HL-60 (cell line): Measurements from ENCODE around the gene SLC7A10.

Experiments
- DNase-seq, 2 experiments: peaks; one replicate each; pipeline ENCODE4 v3.0.0-alpha.2; 2010 to 2020; ENCODE audit warnings: low read depth in 1 of 2, low spot score in 1 of 2
- H3K27ac ChIP-seq: fragments of 250-450 bp; sonication (Bioruptor Pico); replicated peaks from 2 replicates; pipeline ENCODE4 v1.5.1; 2020; ENCODE audit warnings: mild to moderate bottlenecking, moderate library complexity
- H3K27me3 ChIP-seq: fragments of 250-450 bp; sonication (Bioruptor Pico); 2 replicates; pipeline ENCODE4 v1.5.1; 2021; ENCODE audit warnings: mild to moderate bottlenecking, moderate library complexity; ENCODE audit not compliant: insufficient read depth, poor library complexity, severe bottlenecking
- H3K4me3 ChIP-seq: replicated peaks from 2 replicates; pipeline ENCODE4 v1.5.1; 2011; ENCODE audit warnings: mild to moderate bottlenecking, control low read depth, low read length; ENCODE audit not compliant: insufficient read depth
- CTCF ChIP-seq: IDR thresholded peaks from one replicate; pipeline ENCODE4 v1.5.1; 2011; ENCODE audit warnings: low read length, control low read depth, inconsistent platforms; ENCODE audit not compliant: insufficient read depth
- GABPA ChIP-seq: IDR thresholded peaks from 2 replicates; pipeline ENCODE4 v1.6.1; 2012; ENCODE audit warnings: low read depth
- POLR2AphosphoS5 ChIP-seq: IDR thresholded peaks from 2 replicates; pipeline ENCODE4 v1.6.1; 2012; ENCODE audit warnings: low read depth
- SPI1 ChIP-seq: IDR thresholded peaks from 2 replicates; pipeline ENCODE4 v1.6.1; 2012; ENCODE audit warnings: low read depth, mild to moderate bottlenecking, borderline replicate concordance
- TF ChIP-seq, protein P1 (sequence below): IDR thresholded peaks from 2 replicates; pipeline ENCODE4 v1.6.1; 2012; ENCODE audit warnings: low read depth; ENCODE audit not compliant: insufficient replicate concordance

SLC7A10 gene

DNA sequence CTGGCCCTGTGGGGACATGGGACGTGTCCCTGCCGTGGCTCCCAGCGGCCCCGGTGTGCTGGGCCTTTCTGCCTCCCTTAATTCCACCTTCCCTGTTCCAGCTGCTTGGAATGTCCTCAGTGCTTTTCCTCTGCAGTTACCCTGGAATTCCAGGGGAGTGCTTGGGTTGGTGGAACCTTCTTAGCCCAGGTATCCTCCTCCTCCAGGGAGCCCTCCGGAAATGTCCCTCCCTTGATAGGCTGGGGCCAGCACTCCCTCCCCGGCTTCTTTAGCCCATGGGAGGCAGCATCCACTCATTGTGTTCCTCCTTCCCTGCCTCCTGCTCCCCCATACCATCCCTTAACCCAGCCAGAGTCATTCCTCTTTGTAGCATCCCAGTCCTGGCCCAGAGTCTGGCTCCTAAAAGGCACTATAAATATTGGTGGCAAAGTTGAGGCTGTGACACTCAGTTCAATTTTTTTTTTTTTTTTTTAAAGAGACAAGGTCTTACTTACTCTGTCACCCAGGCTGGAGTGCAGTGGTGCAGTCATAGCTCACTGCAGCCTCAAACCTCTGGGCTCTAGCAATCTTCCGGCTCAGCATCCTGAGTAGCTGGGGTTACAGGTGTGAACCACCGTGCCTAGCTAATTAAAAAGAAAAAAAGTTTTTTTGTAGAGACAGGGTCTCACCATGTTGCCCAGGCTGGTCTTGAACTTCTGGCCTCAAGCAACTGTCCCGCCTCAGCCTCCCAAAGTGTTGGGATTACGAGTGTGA lies 13.7 kb upstream of the SLC7A10 start:
- H3K27ac ChIP-seq: no peak overlapping the region
- no peak for TF ChIP-seq POLR2AphosphoS5
- no peak overlapping the region for H3K4me3 ChIP-seq
- no peaks in the 10 kb centered on the region for H3K27me3 ChIP-seq
- no peak for DNase-seq

GRCh38 chr19:33238481-33239149 lies 13.0 kb upstream of the SLC7A10 start:
- Histone ChIP-seq H3K27me3 (no peaks in the 10 kb centered on the region), H3K4me3 (no peak overlapping the region), H3K27ac (no peak overlapping the region)
- no peak for DNase-seq
- TF ChIP-seq GABPA (no peak), SPI1 (no peak), POLR2AphosphoS5 (no peak), CTCF (no peak)
- TF ChIP-seq, protein P1, sequence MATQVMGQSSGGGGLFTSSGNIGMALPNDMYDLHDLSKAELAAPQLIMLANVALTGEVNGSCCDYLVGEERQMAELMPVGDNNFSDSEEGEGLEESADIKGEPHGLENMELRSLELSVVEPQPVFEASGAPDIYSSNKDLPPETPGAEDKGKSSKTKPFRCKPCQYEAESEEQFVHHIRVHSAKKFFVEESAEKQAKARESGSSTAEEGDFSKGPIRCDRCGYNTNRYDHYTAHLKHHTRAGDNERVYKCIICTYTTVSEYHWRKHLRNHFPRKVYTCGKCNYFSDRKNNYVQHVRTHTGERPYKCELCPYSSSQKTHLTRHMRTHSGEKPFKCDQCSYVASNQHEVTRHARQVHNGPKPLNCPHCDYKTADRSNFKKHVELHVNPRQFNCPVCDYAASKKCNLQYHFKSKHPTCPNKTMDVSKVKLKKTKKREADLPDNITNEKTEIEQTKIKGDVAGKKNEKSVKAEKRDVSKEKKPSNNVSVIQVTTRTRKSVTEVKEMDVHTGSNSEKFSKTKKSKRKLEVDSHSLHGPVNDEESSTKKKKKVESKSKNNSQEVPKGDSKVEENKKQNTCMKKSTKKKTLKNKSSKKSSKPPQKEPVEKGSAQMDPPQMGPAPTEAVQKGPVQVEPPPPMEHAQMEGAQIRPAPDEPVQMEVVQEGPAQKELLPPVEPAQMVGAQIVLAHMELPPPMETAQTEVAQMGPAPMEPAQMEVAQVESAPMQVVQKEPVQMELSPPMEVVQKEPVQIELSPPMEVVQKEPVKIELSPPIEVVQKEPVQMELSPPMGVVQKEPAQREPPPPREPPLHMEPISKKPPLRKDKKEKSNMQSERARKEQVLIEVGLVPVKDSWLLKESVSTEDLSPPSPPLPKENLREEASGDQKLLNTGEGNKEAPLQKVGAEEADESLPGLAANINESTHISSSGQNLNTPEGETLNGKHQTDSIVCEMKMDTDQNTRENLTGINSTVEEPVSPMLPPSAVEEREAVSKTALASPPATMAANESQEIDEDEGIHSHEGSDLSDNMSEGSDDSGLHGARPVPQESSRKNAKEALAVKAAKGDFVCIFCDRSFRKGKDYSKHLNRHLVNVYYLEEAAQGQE: no peak

GRCh38 chr19:33236696-33237390 lies 11.2 kb upstream of the SLC7A10 start:
- TF ChIP-seq SPI1: no peak
- TF ChIP-seq CTCF: no peak
- TF ChIP-seq POLR2AphosphoS5: no peak
- TF ChIP-seq, protein P1: no peak
- DNase-seq: no peak
- H3K27ac ChIP-seq: no peak overlapping the region
- no peaks in the 10 kb centered on the region for H3K27me3 ChIP-seq
- no peak overlapping the region for H3K4me3 ChIP-seq

GRCh38 chr19:33235996-33236350 lies 10.3 kb upstream of the SLC7A10 start:
- TF ChIP-seq, protein P1: no peak
- TF ChIP-seq SPI1 (no peak), CTCF (no peak), POLR2AphosphoS5 (no peak), GABPA (no peak)
- no peak overlapping the region for H3K27ac ChIP-seq
- H3K27me3 ChIP-seq: no peaks in the 10 kb centered on the region
- no peak for DNase-seq
- no peak overlapping the region for H3K4me3 ChIP-seq
